ENCODE measurements around the gene GRAP.

The GRAP gene

GRCh38 chr17:19018600-19018950 is 28.2 kb downstream of the GRAP start:
- no peak for DNase-seq (ENCODE audit: low spot score)

- no peak for DNase-seq (ENCODE audit: low spot score)
Measured at GRCh38 chr17:19017804-19018599, 28.8 kb downstream of the GRAP start.

- DNase-seq (ENCODE audit: low spot score), result no peak
Measured at GRCh38 chr17:19017401-19017800, 29.4 kb downstream of the GRAP start.

GRCh38 chr17:19016881-19017280 is 29.9 kb downstream of the GRAP start:
- DNase-seq (ENCODE audit: low spot score), result no peak

GRCh38 chr17:19016297-19016696 is 30.5 kb downstream of the GRAP start:
- DNase-seq (ENCODE audit: low spot score), result no peak

- DNase-seq (ENCODE audit: low spot score), result no peak
Measured at GRCh38 chr17:19015428-19015827, 31.3 kb downstream of the GRAP start.

GRCh38 chr17:19014628-19015215 is 32.0 kb downstream of the GRAP start:
- DNase-seq (ENCODE audit: low spot score), result no peak

GRCh38 chr17:19013806-19014627 is 32.7 kb downstream of the GRAP start:
- no peak for DNase-seq (ENCODE audit: low spot score)

GRCh38 chr17:19013226-19013625 is 33.5 kb downstream of the GRAP start:
- no peak for DNase-seq (ENCODE audit: low spot score)

- DNase-seq (ENCODE audit: low spot score), result no peak
Measured at GRCh38 chr17:19012171-19013080, 34.3 kb downstream of the GRAP start.

GRCh38 chr17:19011581-19011980 is 35.2 kb downstream of the GRAP start:
- DNase-seq (ENCODE audit: low spot score), result no peak

- no peak for DNase-seq (ENCODE audit: low spot score)
Measured at GRCh38 chr17:19010729-19011505, 35.8 kb downstream of the GRAP start.

GRCh38 chr17:19009970-19010369 is 36.8 kb downstream of the GRAP start:
- no peak for DNase-seq (ENCODE audit: low spot score)

GRCh38 chr17:19006698-19007097 is 40.1 kb downstream of the GRAP start:
- no peak for DNase-seq (ENCODE audit: low spot score)

- DNase-seq (ENCODE audit: low spot score), result no peak
Measured at GRCh38 chr17:19005789-19006430, 40.8 kb downstream of the GRAP start.

GRCh38 chr17:19005137-19005773 is 41.5 kb downstream of the GRAP start:
- DNase-seq (ENCODE audit: low spot score), result no peak

- DNase-seq (ENCODE audit: low spot score), result peak; percentile 75
Measured at GRCh38 chr17:19004421-19005136, 42.2 kb downstream of the GRAP start, which contains the start of gene FAM83G. Gene FAM83G (minus strand): TSS chr17:19004764. CDS start chr17:19004041, 723 bp downstream.

GRCh38 chr17:19003543-19004420 is 43.0 kb downstream of the GRAP start:
- peak; percentile 85 for DNase-seq (ENCODE audit: low spot score)

Data from ecto neural progenitor cell (in vitro differentiated cells).